Measurements from ENCODE around the gene KLHL1.

KLHL1 gene

GRCh38 chr13:69857183-69857821, 250.9 kb downstream of the KLHL1 start:
- no peak for DNase-seq

GRCh38 chr13:69856331-69856730, 251.9 kb downstream of the KLHL1 start:
- DNase-seq, result no peak

GRCh38 chr13:69828527-69828926, 279.7 kb downstream of the KLHL1 start:
- no peak for DNase-seq

GRCh38 chr13:69820180-69820579, 288.1 kb downstream of the KLHL1 start:
- DNase-seq, result no peak

- no peak for DNase-seq
Measured at GRCh38 chr13:69817333-69817869, 290.9 kb downstream of the KLHL1 start.

GRCh38 chr13:69809152-69809551, 299.1 kb downstream of the KLHL1 start:
- no peak for DNase-seq

GRCh38 chr13:69796256-69796655, 312.0 kb downstream of the KLHL1 start:
- DNase-seq, result no peak

- no peak for DNase-seq
Measured at GRCh38 chr13:69793783-69794453, 314.3 kb downstream of the KLHL1 start.

- DNase-seq, result no peak
Measured at GRCh38 chr13:69776937-69777336, 331.3 kb downstream of the KLHL1 start.

GRCh38 chr13:69769608-69770007, 338.6 kb downstream of the KLHL1 start:
- no peak for DNase-seq

GRCh38 chr13:69761581-69761980, 346.7 kb downstream of the KLHL1 start:
- no peak for DNase-seq

- DNase-seq, result no peak
Measured at GRCh38 chr13:69755101-69755500, 353.2 kb downstream of the KLHL1 start.

GRCh38 chr13:69751259-69751658, 357.0 kb downstream of the KLHL1 start:
- DNase-seq, result no peak

- DNase-seq, result no peak
Measured at GRCh38 chr13:69737129-69737935, 370.9 kb downstream of the KLHL1 start.

- no peak for DNase-seq
Measured at GRCh38 chr13:69721631-69722030, 386.6 kb downstream of the KLHL1 start.

GRCh38 chr13:69720278-69720983, 387.8 kb downstream of the KLHL1 start:
- DNase-seq, result no peak

GRCh38 chr13:69706807-69707206, 401.4 kb downstream of the KLHL1 start:
- no peak for DNase-seq

- DNase-seq, result no peak
Measured at GRCh38 chr13:69704311-69704710, 403.9 kb downstream of the KLHL1 start.

GRCh38 chr13:69690999-69691398, 417.3 kb downstream of the KLHL1 start:
- no peak for DNase-seq

GRCh38 chr13:69683921-69684686, 424.1 kb downstream of the KLHL1 start:
- no peak for DNase-seq

- DNase-seq, result no peak
Measured at GRCh38 chr13:69681722-69682121, 426.5 kb downstream of the KLHL1 start.

GRCh38 chr13:69677343-69677742, 430.9 kb downstream of the KLHL1 start:
- DNase-seq, result no peak
